Kidney epithelial cell (primary cell): ENCODE data around the gene UGT2B15. TPM values are rescaled to one million over a fixed set of nuclear protein-coding genes. Genes with fewer than 3 reads are reported as not detected.
"Not testable (repeated sequence)": the region's sequence is repeated elsewhere in the genome, so short reads cannot be mapped to it uniquely, and the experiment has no call there.

Source experiments
- DNase-seq: peaks from one replicate; pipeline ENCODE4 v3.0.0-alpha.2; 2010; ENCODE audit warnings: low read depth
- H3K27me3 ChIP-seq: 2 replicates; pipeline ENCODE4 v1.6.0; 2011; ENCODE audit warnings: low read length; ENCODE audit not compliant: control insufficient read depth, insufficient read depth
- H3K36me3 ChIP-seq: 2 replicates; pipeline ENCODE4 v1.5.1; 2011; ENCODE audit warnings: low read length; ENCODE audit not compliant: control insufficient read depth, insufficient read depth
- H3K4me3 ChIP-seq: 2 replicates; pipeline ENCODE4 v1.5.1; 2011; ENCODE audit warnings: low read depth, mild to moderate bottlenecking, control low read depth, low read length
- total RNA-seq: library from RNA; depleted of rRNA; stranded (reverse); fragments of >200 nt; gene quantifications from 2 replicates; pipeline ENCODE4 v1.2.3, GENCODE V29; 2015
- TF ChIP-seq, protein P1 (sequence below): IDR thresholded peaks from 2 replicates; pipeline ENCODE4 v1.5.1; 2011; ENCODE audit warnings: mild to moderate bottlenecking, moderate library complexity, low read length, control low read depth, inconsistent platforms; ENCODE audit not compliant: insufficient read depth, poor library complexity, severe bottlenecking

The UGT2B15 gene
- total RNA-seq, 1 donor from 2014 or later = not detected

DNA sequence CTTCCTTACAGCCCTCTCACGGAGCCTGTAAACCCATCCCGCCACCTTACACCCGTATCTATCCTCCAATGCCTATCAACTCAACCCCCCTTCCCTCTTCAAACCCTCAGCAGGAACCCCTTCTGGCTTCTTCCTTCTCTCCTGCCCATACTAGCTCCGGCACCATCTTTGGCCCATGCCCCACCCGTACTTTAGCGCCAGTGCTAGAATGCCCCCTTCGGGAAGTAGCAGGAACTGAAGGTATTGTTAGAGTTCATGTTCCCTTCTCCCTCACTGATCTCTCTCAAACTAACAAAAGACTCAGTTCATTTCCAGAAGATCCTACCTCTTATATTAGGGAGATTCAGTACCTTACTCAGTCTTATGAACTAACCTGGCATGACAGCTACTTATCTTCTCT, 2.7 kb upstream of the UGT2B15 start:
- TF ChIP-seq, protein P1, sequence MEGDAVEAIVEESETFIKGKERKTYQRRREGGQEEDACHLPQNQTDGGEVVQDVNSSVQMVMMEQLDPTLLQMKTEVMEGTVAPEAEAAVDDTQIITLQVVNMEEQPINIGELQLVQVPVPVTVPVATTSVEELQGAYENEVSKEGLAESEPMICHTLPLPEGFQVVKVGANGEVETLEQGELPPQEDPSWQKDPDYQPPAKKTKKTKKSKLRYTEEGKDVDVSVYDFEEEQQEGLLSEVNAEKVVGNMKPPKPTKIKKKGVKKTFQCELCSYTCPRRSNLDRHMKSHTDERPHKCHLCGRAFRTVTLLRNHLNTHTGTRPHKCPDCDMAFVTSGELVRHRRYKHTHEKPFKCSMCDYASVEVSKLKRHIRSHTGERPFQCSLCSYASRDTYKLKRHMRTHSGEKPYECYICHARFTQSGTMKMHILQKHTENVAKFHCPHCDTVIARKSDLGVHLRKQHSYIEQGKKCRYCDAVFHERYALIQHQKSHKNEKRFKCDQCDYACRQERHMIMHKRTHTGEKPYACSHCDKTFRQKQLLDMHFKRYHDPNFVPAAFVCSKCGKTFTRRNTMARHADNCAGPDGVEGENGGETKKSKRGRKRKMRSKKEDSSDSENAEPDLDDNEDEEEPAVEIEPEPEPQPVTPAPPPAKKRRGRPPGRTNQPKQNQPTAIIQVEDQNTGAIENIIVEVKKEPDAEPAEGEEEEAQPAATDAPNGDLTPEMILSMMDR = no peak
- no peaks in the 10 kb centered on the region for H3K36me3 ChIP-seq
- H3K4me3 ChIP-seq = no peak overlapping the region
- no peaks in the 10 kb centered on the region for H3K27me3 ChIP-seq
- DNase-seq = no peak

GRCh38 chr4:68671217-68671616, 765 bp upstream of the UGT2B15 start:
- not testable (repeated sequence) for DNase-seq, H3K27me3 ChIP-seq, H3K36me3 ChIP-seq, H3K4me3 ChIP-seq
- TF ChIP-seq, protein P1 = peak; percentile 1

GRCh38 chr4:68668537-68669163, 1.8 kb downstream of the UGT2B15 start:
- not testable (repeated sequence) for H3K4me3 ChIP-seq, H3K27me3 ChIP-seq, DNase-seq, H3K36me3 ChIP-seq

DNA sequence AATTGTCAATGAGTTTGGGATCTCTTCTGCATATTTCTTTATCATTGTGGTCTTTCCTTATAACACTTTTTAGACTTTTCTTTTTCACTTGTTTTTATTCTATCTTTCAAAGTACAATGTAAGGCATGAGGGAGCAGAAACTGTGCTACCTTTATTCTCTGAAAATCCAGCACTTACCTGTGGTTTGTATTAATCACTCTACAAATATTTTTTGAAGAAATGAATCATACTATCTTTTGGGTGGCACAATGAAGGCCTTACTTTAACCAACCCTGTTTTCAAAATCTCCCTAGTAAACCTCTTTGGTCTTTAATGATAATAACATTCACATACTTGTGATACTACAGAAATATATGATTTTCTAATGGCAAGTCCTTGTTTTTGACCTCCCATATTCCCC, 2.9 kb downstream of the UGT2B15 start:
- H3K27me3 ChIP-seq, DNase-seq, H3K36me3 ChIP-seq, H3K4me3 ChIP-seq: not testable (repeated sequence)

DNA sequence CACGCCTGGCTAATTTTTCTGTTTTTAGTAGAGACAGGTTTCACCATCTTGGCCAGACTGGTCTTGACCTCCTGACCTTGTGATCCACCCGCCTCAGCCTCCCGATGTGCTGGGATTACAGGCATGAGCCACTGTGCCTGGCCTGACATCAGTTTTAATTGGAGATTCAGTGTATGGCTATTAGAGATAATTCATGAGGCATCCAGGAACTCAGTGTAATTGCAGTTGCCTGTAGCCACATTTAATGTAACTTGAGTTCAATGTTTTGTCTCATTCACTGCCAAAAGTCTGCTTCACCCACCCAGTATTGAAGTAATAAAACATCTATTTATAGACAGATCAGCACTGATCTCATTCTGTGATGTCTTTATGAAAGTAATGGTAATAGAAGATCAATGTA, 5.7 kb downstream of the UGT2B15 start:
- H3K27me3 ChIP-seq, H3K36me3 ChIP-seq, H3K4me3 ChIP-seq, DNase-seq: not testable (repeated sequence)

DNA sequence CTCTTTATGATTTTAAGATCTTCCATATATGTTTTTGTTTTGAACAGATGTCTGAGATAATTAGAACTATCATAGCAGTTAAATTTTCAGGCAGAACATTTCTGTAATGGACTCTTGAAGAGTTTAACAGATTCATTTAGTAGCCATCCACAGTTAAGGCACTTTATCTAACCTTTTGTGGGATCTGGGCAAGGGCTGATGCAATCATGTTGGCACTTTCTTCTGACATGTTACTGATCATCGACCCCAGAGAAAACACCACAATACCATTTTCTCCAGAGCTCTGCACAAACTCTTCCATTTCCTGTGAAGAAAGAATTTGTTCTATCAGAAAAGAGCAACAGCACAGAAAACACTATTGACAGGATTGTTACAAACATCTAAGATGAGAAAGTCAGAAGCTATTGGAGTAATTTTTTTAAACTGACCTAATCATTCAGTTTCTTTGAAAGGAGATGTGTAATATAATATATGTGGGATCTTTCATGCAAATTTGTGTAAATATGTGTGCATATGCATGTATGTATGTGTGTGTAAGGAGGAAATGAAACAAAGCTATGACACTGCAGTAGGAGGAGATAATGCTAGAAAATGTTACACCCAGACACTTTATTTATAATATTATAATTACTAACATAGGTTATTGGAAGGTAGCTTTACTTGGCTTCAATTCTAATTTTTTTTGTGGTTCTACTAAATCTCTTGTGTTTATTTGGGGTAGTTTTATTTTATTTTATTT, 7.4 kb downstream of the UGT2B15 start:
- not testable (repeated sequence) for H3K4me3 ChIP-seq, H3K36me3 ChIP-seq, H3K27me3 ChIP-seq, DNase-seq

DNA sequence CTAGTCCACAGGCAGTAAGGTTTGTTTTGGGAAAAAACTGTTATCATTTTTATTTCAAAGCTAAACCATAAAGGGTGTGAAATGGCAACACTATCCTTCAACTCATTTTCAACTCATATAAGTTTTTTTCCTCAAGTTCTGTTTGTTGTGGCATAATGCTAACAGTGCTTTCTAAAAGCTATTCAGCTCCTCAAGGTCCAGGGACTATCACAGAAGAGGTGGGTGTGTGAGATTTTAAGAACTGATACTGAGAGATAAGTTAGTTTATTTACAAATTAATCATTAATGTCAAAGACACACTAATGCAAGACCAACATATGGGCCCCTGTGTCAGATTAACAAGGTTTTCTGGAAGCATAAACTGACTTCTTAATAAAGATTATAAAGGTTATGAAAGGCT, 11.8 kb downstream of the UGT2B15 start:
- Histone ChIP-seq H3K4me3 (no peak overlapping the region), H3K36me3 (no peaks in the 10 kb centered on the region), H3K27me3 (no peaks in the 10 kb centered on the region)
- TF ChIP-seq, protein P1 = no peak
- DNase-seq = no peak

DNA sequence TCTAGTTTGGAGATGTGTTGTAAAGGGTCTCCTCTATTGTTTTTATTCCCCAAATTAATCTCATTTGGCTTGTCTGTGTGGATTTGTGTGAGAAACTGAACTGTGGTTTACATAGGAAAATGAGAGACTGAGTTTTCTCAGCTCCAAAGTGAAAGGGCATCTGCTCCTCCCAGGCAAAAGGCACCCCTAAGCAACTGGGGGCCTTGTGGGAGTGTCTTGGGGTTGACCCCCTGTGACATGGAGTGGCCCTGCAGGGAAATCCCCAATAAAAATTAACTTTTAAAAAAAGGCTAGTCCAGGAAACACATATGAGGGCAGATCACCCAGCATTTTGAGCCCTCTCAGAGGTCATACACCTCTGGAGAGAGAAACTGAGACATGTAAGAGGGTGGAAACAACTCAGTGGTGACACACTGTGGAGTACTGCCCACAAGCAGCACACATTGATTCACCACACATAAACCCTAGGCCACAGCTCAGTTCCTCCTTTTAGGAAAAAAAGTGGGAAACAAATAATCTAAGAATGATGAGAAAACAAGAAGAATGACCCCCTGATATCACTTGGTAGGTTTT, 13.3 kb downstream of the UGT2B15 start:
- H3K36me3 ChIP-seq = not testable (repeated sequence)

GRCh38 chr4:68656445-68656973, 13.9 kb downstream of the UGT2B15 start:
- not testable (repeated sequence) for DNase-seq, H3K4me3 ChIP-seq, H3K36me3 ChIP-seq, H3K27me3 ChIP-seq

More for the DNA sequence above, 13.3 kb downstream of the UGT2B15 start:
- not testable (repeated sequence) for DNase-seq, H3K27me3 ChIP-seq, H3K4me3 ChIP-seq
